ENCODE results near the gene HSD17B4.

GRCh38 chr5:119410448-119411159 lies 41.7 kb upstream of the HSD17B4 start:
- TF ChIP-seq CTCF (IDR thresholded peaks at IDR 0.05), result no peak
- TF ChIP-seq POLR2A (IDR thresholded peaks at IDR 0.05), result no peak

All from adrenal gland (tissue), 5 donors.